ENCODE measurements around the gene RSF1.
A peak's percentile ranks its signal among the peaks of the same experiment; 100 is the strongest.
"Not testable (repeated sequence)": the region's sequence is repeated elsewhere in the genome, so short reads cannot be mapped to it uniquely, and the experiment has no call there.

RSF1 gene, protein sequence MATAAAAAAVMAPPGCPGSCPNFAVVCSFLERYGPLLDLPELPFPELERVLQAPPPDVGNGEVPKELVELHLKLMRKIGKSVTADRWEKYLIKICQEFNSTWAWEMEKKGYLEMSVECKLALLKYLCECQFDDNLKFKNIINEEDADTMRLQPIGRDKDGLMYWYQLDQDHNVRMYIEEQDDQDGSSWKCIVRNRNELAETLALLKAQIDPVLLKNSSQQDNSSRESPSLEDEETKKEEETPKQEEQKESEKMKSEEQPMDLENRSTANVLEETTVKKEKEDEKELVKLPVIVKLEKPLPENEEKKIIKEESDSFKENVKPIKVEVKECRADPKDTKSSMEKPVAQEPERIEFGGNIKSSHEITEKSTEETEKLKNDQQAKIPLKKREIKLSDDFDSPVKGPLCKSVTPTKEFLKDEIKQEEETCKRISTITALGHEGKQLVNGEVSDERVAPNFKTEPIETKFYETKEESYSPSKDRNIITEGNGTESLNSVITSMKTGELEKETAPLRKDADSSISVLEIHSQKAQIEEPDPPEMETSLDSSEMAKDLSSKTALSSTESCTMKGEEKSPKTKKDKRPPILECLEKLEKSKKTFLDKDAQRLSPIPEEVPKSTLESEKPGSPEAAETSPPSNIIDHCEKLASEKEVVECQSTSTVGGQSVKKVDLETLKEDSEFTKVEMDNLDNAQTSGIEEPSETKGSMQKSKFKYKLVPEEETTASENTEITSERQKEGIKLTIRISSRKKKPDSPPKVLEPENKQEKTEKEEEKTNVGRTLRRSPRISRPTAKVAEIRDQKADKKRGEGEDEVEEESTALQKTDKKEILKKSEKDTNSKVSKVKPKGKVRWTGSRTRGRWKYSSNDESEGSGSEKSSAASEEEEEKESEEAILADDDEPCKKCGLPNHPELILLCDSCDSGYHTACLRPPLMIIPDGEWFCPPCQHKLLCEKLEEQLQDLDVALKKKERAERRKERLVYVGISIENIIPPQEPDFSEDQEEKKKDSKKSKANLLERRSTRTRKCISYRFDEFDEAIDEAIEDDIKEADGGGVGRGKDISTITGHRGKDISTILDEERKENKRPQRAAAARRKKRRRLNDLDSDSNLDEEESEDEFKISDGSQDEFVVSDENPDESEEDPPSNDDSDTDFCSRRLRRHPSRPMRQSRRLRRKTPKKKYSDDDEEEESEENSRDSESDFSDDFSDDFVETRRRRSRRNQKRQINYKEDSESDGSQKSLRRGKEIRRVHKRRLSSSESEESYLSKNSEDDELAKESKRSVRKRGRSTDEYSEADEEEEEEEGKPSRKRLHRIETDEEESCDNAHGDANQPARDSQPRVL (N-terminal part only)

GRCh38 chr11:77820565-77821348 is at the start of gene RSF1, which contains the start of gene AAMDC:
Gene RSF1 (minus strand): TSS chr11:77820722. CDS start chr11:77820714, 8 bp downstream.
Gene AAMDC (plus strand): TSS chr11:77821144. CDS start chr11:77842497, 21,353 bp downstream.
- DNase-seq (ENCODE audit: low spot score) = peak; percentile 96

GRCh38 chr11:77868744-77869143 is 48.2 kb upstream of the RSF1 start:
- no peak for DNase-seq (ENCODE audit: low spot score)

GRCh38 chr11:77866336-77866735 is 45.8 kb upstream of the RSF1 start:
- DNase-seq (ENCODE audit: low spot score) = no peak

GRCh38 chr11:77865805-77866204 is 45.3 kb upstream of the RSF1 start:
- DNase-seq (ENCODE audit: low spot score) = no peak

DNA sequence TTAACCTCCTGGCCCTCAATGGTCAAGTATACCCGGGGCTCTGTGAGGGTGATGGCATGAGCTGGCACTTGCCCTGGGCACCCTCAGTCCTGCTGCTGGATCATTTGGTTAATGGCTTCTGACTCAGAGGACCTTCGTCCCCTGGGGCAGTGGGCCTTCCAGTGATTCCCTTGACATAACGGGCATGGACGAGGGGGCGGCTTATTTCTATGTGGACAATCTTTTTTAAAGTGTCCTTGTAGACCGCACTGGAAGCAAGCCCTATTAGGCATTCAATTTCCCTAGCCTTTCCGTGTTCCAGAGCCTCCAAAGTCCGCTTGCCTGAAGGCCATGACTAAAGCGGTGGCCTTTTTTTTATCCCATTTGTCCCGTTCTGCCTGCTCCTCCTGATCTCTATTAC is 40.9 kb upstream of the RSF1 start:
- DNase-seq (ENCODE audit: low spot score) = not testable (repeated sequence)

- not testable (repeated sequence) for DNase-seq (ENCODE audit: low spot score)
These were observed 37.5 kb upstream of the RSF1 start for GRCh38 chr11:77857906-77858457.

- DNase-seq (ENCODE audit: low spot score) = no peak
These were observed 34.3 kb upstream of the RSF1 start for GRCh38 chr11:77854838-77855237.

- DNase-seq (ENCODE audit: low spot score) = no peak
These were observed 31.0 kb upstream of the RSF1 start for GRCh38 chr11:77851503-77851902.

DNA sequence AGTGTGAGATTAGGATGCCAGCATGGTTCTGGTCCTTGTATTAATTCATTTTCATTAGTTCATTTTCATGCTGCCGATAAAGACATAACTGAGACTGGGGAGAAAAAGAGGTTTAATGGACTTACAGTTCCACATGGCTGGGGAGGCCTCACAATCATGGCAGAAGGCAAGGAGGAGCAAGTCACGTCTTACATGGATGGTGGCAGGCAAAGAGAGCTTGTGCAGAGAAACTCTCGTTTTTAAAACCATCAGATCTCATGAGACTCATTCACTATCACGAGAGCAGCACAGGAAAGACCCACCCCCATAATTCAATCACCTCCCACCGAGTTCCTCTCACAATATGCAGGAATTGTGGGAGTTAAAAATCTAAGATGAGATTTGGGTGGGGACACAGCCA is 23.2 kb upstream of the RSF1 start:
- not testable (repeated sequence) for DNase-seq (ENCODE audit: low spot score)

GRCh38 chr11:77842441-77843121 is 22.1 kb upstream of the RSF1 start:
- no peak for DNase-seq (ENCODE audit: low spot score)

DNA sequence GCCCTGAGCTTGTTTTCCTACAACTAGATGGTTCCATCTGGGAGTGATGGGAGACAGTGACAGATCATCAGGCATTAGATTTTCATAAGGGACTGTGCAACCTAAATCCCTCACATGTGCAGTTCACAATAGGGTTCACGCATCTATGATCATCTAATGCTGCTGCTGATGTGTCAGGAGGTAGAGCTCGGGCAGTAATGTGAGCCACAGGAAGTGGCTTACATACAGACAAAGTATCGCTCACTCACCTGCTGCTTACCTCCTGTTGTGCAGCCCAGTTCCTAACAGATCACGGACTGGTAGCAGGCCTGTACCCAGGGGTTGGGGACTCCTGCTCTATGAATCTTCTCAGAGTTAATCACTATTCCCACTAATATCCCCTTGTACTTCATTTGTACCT is 12.8 kb upstream of the RSF1 start:
- no peak for DNase-seq (ENCODE audit: low spot score)

- DNase-seq (ENCODE audit: low spot score) = no peak
These were observed 8.4 kb upstream of the RSF1 start for GRCh38 chr11:77828926-77829325.

GRCh38 chr11:77823775-77824174 is 3.3 kb upstream of the RSF1 start:
- no peak for DNase-seq (ENCODE audit: low spot score)

- DNase-seq (ENCODE audit: low spot score) = not testable (repeated sequence)
These were observed 1.6 kb upstream of the RSF1 start for GRCh38 chr11:77822126-77822525.

DNA sequence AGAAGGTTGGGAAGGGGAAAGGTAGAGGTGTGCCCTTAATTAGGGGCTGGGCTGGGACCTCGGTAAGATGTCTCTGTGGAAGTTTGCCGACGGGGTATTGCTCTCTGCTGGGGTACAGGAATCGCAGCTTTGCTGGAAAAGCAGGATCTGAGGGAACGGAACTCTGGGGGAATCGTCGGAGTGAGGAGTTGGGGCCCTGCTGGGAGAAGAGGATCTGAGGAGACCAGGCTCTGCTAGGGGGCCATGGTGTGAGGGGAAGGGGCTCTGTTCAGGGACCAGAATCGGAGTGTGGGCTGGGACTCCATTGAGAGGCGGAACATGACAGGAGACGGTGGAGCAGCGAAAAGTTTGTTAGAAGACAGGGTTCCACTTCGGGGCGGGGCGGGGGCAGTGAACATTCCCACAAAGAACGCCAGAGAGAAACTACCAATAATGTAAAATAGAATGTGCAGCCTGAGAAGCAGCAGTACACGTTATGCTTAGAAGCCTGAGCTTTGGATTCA is 878 bp upstream of the RSF1 start:
- DNase-seq (ENCODE audit: low spot score) = peak; percentile 18

DNA sequence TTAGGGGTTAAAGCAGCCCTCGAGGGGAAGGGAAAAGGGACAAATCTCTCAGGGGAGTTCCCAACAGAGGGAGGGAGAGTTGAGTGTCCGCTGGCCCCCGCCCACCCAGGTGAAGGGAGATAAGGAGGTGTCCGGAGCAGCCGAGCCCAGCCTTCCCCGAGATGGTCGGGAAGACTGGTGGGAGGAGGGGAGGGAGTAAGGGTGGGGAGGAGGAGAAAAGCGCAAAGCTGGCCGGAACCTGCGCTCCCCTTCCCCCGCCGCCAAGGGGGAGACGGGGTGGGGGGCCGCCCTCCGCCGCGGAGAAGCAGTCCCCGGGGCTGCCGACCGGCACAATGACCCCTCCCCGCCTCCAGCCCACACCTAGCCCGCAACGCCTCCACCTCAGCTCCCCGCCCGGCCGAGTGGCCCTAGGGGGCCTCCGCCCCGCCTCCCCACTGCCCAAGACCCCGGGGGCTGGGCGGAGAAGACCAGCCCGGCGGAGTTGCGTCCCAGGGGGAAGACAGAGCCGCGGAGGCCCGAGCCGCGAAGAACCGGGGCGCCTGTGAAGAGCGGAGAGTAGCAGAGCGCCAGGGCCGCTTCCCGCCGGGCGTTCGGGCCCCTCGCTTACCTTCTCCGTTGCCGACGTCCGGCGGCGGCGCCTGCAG is 479 bp downstream of the RSF1 start:
- DNase-seq (ENCODE audit: low spot score) = peak; percentile 42

DNA sequence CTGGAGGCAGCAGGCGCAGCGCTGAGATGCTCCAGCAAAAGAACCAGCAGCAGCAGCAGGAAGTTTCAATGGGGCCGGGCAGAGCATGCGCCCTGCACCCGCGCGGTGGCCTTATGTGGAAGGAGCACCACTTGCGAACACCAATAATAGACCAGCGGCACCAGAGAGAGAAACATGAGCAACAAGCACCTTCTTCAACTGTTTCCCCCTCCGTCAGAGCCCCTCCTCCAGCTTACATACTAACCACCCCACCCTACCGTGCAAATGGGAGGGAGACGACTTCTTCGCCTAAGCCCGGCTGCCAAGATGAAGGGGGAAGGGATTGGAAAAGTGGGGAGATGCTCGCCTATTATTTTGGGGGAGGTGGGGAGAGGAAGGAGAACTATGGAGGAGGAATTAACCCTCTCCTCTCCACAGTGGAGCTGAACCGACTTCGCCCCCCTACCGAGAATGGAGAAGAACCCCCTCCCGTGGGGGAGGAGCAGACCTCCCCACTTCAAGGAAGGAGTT is 1.1 kb downstream of the RSF1 start:
- peak; percentile 88 for DNase-seq (ENCODE audit: low spot score)

GRCh38 chr11:77815459-77815858 is 5.1 kb downstream of the RSF1 start:
- no peak for DNase-seq (ENCODE audit: low spot score)

DNA sequence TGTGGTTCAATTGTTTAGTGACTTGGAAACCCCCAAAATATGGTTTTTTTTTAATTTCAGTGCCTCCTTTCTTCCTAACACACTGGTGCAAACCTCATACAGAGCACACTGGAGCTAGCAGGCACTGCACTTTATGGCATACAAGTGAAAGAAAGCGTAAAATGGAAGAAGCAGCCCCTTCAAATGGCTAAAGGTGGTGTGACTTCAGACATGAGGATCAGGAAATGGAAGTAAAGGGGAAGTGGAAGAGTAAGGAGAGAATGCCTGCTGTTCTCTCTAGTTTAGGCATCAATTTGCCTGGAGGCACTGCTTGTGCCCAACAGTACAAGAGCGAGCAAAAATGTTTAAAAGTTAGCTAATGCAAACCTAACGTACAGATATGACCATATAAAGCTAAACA is 5.7 kb downstream of the RSF1 start:
- DNase-seq (ENCODE audit: low spot score) = no peak
